Measurements from ENCODE around the gene SYNE2. TPM values are rescaled to one million over a fixed set of nuclear protein-coding genes. Genes with fewer than 3 reads are reported as not detected.

The SYNE2 gene
- total and polyA plus RNA-seq, 4 donors: 26.9 to 208 (median 67.9) TPM

GRCh38 chr14:64119980-64120379, 267.2 kb downstream of the SYNE2 start:
- H3K36me3 ChIP-seq (ENCODE audit: control insufficient read depth in 4 of 4, insufficient read depth in 4 of 4, low read length in 4 of 4): peaks cover 5 to 24% (median 17%) of the 10 kb centered on the region in 4 donors
- no peak overlapping the region for H3K27ac ChIP-seq (ENCODE audit: low read depth in 1 of 2, low read length in 1 of 2)
- DNase-seq: no peak
- H3K9ac ChIP-seq (ENCODE audit: insufficient read depth in 1 of 2, low read length in 2 of 2): no peak overlapping the region
- H3K4me1 ChIP-seq (ENCODE audit: control insufficient read depth in 5 of 5, insufficient read depth in 5 of 5, low read length in 5 of 5): peaks cover 0 to 9% (median 0%) of the 10 kb centered on the region in 5 donors
- no peak overlapping the region for H3K4me3 ChIP-seq
- no peak for ATAC-seq (ENCODE audit: insufficient read depth, low FRiP score)
- TF ChIP-seq CTCF (IDR thresholded peaks at IDR 0.05; ENCODE audit: control extremely low read depth, extremely low read depth): no peak
- H3K9me3 ChIP-seq (ENCODE audit: control insufficient read depth in 4 of 4, insufficient read depth in 3 of 4, low read length in 3 of 4): no peaks in the 10 kb centered on the region
- no peaks in the 10 kb centered on the region for H3K27me3 ChIP-seq (ENCODE audit: control insufficient read depth in 3 of 3, insufficient read depth in 3 of 3, low read length in 2 of 3)

- no peak overlapping the region for H3K4me3 ChIP-seq
- peaks cover 0 to 6% (median 0%) of the 10 kb centered on the region in 5 donors for H3K4me1 ChIP-seq (ENCODE audit: control insufficient read depth in 5 of 5, insufficient read depth in 5 of 5, low read length in 5 of 5)
- ATAC-seq (ENCODE audit: insufficient read depth, low FRiP score): no peak
- no peak overlapping the region for H3K9ac ChIP-seq (ENCODE audit: insufficient read depth in 1 of 2, low read length in 2 of 2)
- no peak overlapping the region for H3K27ac ChIP-seq (ENCODE audit: low read depth in 1 of 2, low read length in 1 of 2)
- no peaks in the 10 kb centered on the region for H3K27me3 ChIP-seq (ENCODE audit: control insufficient read depth in 3 of 3, insufficient read depth in 3 of 3, low read length in 2 of 3)
- no peak for DNase-seq
- H3K9me3 ChIP-seq (ENCODE audit: control insufficient read depth in 4 of 4, insufficient read depth in 3 of 4, low read length in 3 of 4): no peaks in the 10 kb centered on the region
- 96 to 97% methylated on average over 5 of the region's 5 CpGs for WGBS, 2 donors
- H3K36me3 ChIP-seq (ENCODE audit: control insufficient read depth in 4 of 4, insufficient read depth in 4 of 4, low read length in 4 of 4): peaks cover 20 to 45% (median 34%) of the 10 kb centered on the region in 4 donors
- TF ChIP-seq CTCF (IDR thresholded peaks at IDR 0.05; ENCODE audit: control extremely low read depth, extremely low read depth): no peak
Observed at GRCh38 chr14:64123241-64123822, 270.5 kb downstream of the SYNE2 start.

- Histone ChIP-seq H3K27ac (ENCODE audit: low read depth in 1 of 2, low read length in 1 of 2) (no peak overlapping the region), H3K36me3 (ENCODE audit: control insufficient read depth in 4 of 4, insufficient read depth in 4 of 4, low read length in 4 of 4) (peaks cover 23 to 49% (median 38%) of the 10 kb centered on the region in 4 donors), H3K9ac (ENCODE audit: insufficient read depth in 1 of 2, low read length in 2 of 2) (no peak overlapping the region), H3K4me3 (no peak overlapping the region), H3K9me3 (ENCODE audit: control insufficient read depth in 4 of 4, insufficient read depth in 3 of 4, low read length in 3 of 4) (no peaks in the 10 kb centered on the region), H3K27me3 (ENCODE audit: control insufficient read depth in 3 of 3, insufficient read depth in 3 of 3, low read length in 2 of 3) (no peaks in the 10 kb centered on the region), H3K4me1 (ENCODE audit: control insufficient read depth in 5 of 5, insufficient read depth in 5 of 5, low read length in 5 of 5) (no peaks in the 10 kb centered on the region)
- ATAC-seq (ENCODE audit: insufficient read depth, low FRiP score): no peak
- TF ChIP-seq CTCF (IDR thresholded peaks at IDR 0.05; ENCODE audit: control extremely low read depth, extremely low read depth): no peak
- DNase-seq: no peak
- 94% methylated on average over 2 of the region's 2 CpGs for WGBS, 2 donors
Observed at GRCh38 chr14:64125270-64125669, 272.5 kb downstream of the SYNE2 start.

GRCh38 chr14:64126548-64126947, 273.7 kb downstream of the SYNE2 start:
- DNase-seq (no peak), ATAC-seq (ENCODE audit: insufficient read depth, low FRiP score) (no peak)
- Histone ChIP-seq H3K36me3 (ENCODE audit: control insufficient read depth in 4 of 4, insufficient read depth in 4 of 4, low read length in 4 of 4) (peaks cover 20 to 43% (median 34%) of the 10 kb centered on the region in 4 donors), H3K27ac (ENCODE audit: low read depth in 1 of 2, low read length in 1 of 2) (no peak overlapping the region), H3K27me3 (ENCODE audit: control insufficient read depth in 3 of 3, insufficient read depth in 3 of 3, low read length in 2 of 3) (no peaks in the 10 kb centered on the region), H3K9ac (ENCODE audit: insufficient read depth in 1 of 2, low read length in 2 of 2) (no peak overlapping the region), H3K9me3 (ENCODE audit: control insufficient read depth in 4 of 4, insufficient read depth in 3 of 4, low read length in 3 of 4) (no peaks in the 10 kb centered on the region), H3K4me1 (ENCODE audit: control insufficient read depth in 5 of 5, insufficient read depth in 5 of 5, low read length in 5 of 5) (no peaks in the 10 kb centered on the region), H3K4me3 (no peak overlapping the region)
- no peak for TF ChIP-seq CTCF (IDR thresholded peaks at IDR 0.05; ENCODE audit: control extremely low read depth, extremely low read depth)
- 92 to 93% methylated on average over 6 of the region's 6 CpGs for WGBS, 2 donors

All from lung (tissue), 12 donors.